Central memory CD8-positive, alpha-beta T cell (primary cell): ENCODE measurements around the gene ASB11.

ENCODE experiments used
- ATAC-seq: fragments of 150-1000 bp; cut with Tn5 transposase; replicated peaks from 2 replicates; pipeline ENCODE4 v1.10.0; 2022; ENCODE audit warnings: mild to moderate bottlenecking, moderate FRiP score, moderate number of reproducible peaks; ENCODE audit not compliant: poor library complexity, severe bottlenecking; ENCODE audit errors: extremely low read depth
- DNase-seq, 2 donors: peaks; one replicate each; pipeline ENCODE4 v3.0.0; 2021; ENCODE audit warnings: low spot score in 2 of 2
- H3K27ac Mint-ChIP-seq: one replicate; pipeline ENCODE4 v1.8.0; 2022; ENCODE audit warnings: low read depth, mild to moderate bottlenecking, moderate library complexity, mixed read lengths
- H3K27me3 Mint-ChIP-seq: one replicate; pipeline ENCODE4 v1.8.0; 2022; ENCODE audit warnings: mixed read lengths
- H3K36me3 Mint-ChIP-seq: one replicate; pipeline ENCODE4 v1.8.0; 2022; ENCODE audit warnings: mild to moderate bottlenecking, moderate library complexity, mixed read lengths; ENCODE audit not compliant: insufficient read depth
- H3K4me1 Mint-ChIP-seq: one replicate; pipeline ENCODE4 v1.8.0; 2022; ENCODE audit warnings: mixed read lengths
- H3K4me3 Mint-ChIP-seq: one replicate; pipeline ENCODE4 v1.8.0; 2022; ENCODE audit warnings: mild to moderate bottlenecking, moderate library complexity, mixed read lengths
- H3K9me3 Mint-ChIP-seq: one replicate; pipeline ENCODE4 v1.8.0; 2022; ENCODE audit warnings: mixed read lengths

The ASB11 gene

DNA sequence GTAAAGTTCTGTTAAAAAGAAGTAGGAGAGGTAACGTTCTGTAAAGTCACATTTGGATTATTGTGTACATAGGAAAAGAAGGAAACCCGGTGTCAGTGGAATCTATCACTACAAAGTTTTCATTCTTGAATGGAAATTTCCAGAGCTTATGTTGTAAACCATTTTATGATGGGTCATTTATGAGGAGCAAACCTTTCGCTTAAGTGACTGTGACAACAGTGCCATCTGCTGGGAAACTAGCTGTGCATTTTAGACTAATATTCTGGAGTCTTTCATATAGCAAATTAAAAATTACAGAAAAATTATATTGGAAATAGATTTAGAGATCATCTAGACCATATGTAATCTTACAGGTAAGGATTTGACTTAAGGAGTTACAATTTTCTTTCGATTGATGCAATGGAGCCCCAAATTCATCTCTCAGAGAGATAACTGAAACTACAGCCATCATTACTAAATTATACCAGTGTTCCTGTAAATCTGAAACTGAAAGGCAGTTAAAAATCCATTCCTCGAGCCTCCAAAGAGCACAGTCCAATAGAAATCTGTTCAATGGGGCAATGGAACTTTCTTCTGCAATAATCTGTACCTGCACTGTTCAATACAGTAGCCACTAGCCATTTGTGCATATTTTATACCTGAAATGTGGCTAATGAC is 72.4 kb downstream of the ASB11 start:
- no peaks in the 10 kb centered on the region for H3K4me1 Mint-ChIP-seq
- H3K27ac Mint-ChIP-seq, result no peak overlapping the region
- no peak overlapping the region for H3K4me3 Mint-ChIP-seq
- H3K27me3 Mint-ChIP-seq, result no peaks in the 10 kb centered on the region
- DNase-seq, result no peak
- ATAC-seq, result no peak
- no peaks in the 10 kb centered on the region for H3K9me3 Mint-ChIP-seq
- no peaks in the 10 kb centered on the region for H3K36me3 Mint-ChIP-seq

DNA sequence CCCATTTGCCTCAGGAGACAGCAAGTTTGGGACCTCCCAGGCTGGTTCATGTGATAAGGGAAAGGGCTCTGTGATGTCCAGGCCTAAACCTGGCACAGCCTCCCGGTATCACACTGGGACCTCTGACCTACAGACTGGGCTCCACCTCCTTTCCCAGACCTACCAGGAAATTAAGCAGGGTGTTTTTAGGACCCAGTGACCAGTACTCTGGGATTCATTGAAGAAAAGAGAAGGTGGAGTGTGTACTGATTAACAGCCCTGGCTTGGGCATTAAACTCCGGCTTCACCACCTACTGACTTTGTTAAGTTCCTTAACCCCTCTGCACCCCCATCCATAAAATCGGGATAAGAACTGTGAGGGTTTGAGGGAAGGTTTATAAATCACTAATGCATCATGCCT is 74.1 kb downstream of the ASB11 start:
- no peak for DNase-seq
- Mint-ChIP-seq H3K4me1 (no peaks in the 10 kb centered on the region), H3K27me3 (no peaks in the 10 kb centered on the region), H3K9me3 (no peaks in the 10 kb centered on the region), H3K4me3 (no peak overlapping the region), H3K36me3 (no peaks in the 10 kb centered on the region), H3K27ac (no peak overlapping the region)
- ATAC-seq, result no peak

GRCh38 chrX:15240414-15240813 is 75.0 kb downstream of the ASB11 start:
- H3K27ac Mint-ChIP-seq, result no peak overlapping the region
- H3K4me1 Mint-ChIP-seq, result no peaks in the 10 kb centered on the region
- DNase-seq (no peak), ATAC-seq (no peak)
- H3K27me3 Mint-ChIP-seq, result no peaks in the 10 kb centered on the region
- H3K4me3 Mint-ChIP-seq, result no peak overlapping the region
- H3K36me3 Mint-ChIP-seq, result no peaks in the 10 kb centered on the region
- no peaks in the 10 kb centered on the region for H3K9me3 Mint-ChIP-seq

DNA sequence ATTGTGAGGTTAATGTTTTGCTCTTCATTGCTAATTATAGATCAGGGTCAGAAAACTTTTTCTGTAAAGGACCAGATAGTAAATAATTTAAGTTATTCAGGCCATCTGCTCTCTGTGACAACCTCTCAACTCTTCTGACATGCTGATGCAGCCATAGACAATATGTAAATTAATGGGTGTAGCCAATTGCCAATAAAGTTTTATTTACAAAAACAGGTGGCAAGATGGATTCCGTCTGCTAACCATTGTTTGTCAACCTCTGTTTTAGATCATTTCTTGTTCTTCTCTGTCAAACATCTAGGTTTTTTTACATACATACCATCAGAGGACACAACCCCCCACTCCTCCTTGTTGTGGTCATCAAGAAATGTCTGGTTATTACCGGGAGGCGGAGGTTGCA is 79.3 kb downstream of the ASB11 start:
- no peaks in the 10 kb centered on the region for H3K27me3 Mint-ChIP-seq

DNA sequence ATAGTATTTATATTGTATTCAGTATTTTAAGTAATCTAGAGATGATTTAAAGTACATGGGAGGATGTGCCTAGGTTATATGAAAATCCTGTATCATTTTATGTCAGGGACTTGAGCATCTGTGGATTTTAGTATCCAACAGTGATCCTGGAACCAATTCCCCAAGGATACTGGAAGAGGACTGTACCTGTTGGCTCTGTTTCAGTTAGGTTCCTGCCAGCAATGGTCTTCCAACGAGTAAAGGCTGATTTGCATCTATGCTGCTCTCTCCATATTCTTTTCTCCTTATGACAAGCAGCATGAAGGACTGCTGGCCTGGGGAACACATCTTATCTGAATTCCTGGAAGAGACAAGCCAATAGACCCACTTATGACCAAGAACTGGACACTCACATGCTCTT is 80.4 kb downstream of the ASB11 start:
- no peaks in the 10 kb centered on the region for H3K27me3 Mint-ChIP-seq
- H3K9me3 Mint-ChIP-seq, result no peaks in the 10 kb centered on the region
- ATAC-seq (no peak), DNase-seq (no peak)
- no peak overlapping the region for H3K27ac Mint-ChIP-seq
- H3K36me3 Mint-ChIP-seq, result no peaks in the 10 kb centered on the region
- no peaks in the 10 kb centered on the region for H3K4me1 Mint-ChIP-seq
- H3K4me3 Mint-ChIP-seq, result no peak overlapping the region

More for the DNA sequence above, 79.3 kb downstream of the ASB11 start:
- no peak for DNase-seq
- no peak for ATAC-seq
- no peaks in the 10 kb centered on the region for H3K9me3 Mint-ChIP-seq
- H3K27ac Mint-ChIP-seq, result no peak overlapping the region
- no peaks in the 10 kb centered on the region for H3K4me1 Mint-ChIP-seq
- H3K4me3 Mint-ChIP-seq, result no peak overlapping the region
- H3K36me3 Mint-ChIP-seq, result no peaks in the 10 kb centered on the region

- H3K36me3 Mint-ChIP-seq, result no peaks in the 10 kb centered on the region
- no peak for DNase-seq
- H3K4me3 Mint-ChIP-seq, result no peak overlapping the region
- ATAC-seq, result no peak
- H3K27me3 Mint-ChIP-seq, result no peaks in the 10 kb centered on the region
- no peaks in the 10 kb centered on the region for H3K9me3 Mint-ChIP-seq
- no peak overlapping the region for H3K27ac Mint-ChIP-seq
- H3K4me1 Mint-ChIP-seq, result no peaks in the 10 kb centered on the region
Observed at GRCh38 chrX:15233416-15234015, 81.9 kb downstream of the ASB11 start.
